ENCODE data around the gene PVALEF.

DNA sequence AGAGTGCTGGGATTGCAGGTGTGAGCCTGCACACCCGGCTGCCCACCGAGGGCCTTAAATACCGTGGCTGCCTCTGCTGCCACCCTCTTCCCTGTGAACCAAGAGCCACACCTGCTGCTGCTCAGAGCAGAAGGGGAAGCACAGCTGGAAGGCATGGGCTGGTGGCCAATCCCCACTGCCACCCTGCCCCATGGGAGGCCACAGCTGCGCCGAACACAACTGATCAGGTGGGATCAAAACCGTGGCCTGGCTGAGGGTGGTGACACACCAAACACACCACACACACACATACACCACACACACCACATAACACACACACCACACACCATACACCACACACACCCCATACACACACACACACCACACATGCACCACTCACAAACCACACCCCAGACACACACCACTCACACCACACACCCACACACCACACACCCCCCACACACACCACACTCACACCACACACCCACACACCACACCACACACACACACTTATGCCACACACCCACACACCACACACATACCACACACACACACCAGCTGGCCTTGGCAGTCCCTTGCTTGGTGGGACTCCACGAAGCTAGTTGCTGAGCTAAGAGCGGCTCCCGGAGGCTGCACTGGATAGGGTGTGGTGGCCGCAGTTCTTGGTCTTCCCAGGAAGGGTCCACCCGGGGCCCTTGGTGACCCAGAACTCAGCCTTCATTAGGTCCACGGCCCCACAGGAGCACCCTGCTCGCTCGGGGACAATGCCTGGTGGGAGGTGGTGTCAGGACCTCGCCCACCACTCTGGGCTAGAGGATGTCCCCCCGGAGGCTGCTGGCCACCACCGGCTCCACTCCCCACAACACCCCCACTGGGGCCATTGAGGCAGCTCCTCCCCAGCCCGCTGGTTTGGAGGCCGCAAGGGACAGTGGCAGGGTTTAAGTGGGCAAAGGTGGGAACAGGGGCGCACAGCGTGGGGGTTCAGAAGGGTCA, 42.6 kb downstream of the PVALEF start:
- TF ChIP-seq POLR2A (IDR thresholded peaks at IDR 0.05; ENCODE audit: low read length) (no peak), GATA1 (IDR thresholded peaks at IDR 0.05; ENCODE audit: low read depth, low read length) (no peak)
